Measurements from ENCODE around the gene LRRC4B. TPM values are rescaled to one million over a fixed set of nuclear protein-coding genes. Genes with fewer than 3 reads are reported as not detected.
"Not testable (repeated sequence)": the region's sequence is repeated elsewhere in the genome, so short reads cannot be mapped to it uniquely, and the experiment has no call there.

Gene LRRC4B
- total RNA-seq, 1 experiment from 2014 or later, result not detected

- H3K4me1 Mint-ChIP-seq (ENCODE audit: low read depth, unreplicated experiment), result no peaks in the 10 kb centered on the region
- intact Hi-C loops (cut with micrococcal nuclease; ENCODE audit: unreplicated experiment), result no loop called here
- CTCF ChIA-PET, result no interaction called here
- no peak for TF ChIP-seq CTCF (IDR thresholded peaks at IDR 0.05; ENCODE audit: unreplicated experiment)
- H3K9me3 Mint-ChIP-seq (ENCODE audit: low read depth, unreplicated experiment), result no peaks in the 10 kb centered on the region
- H3K4me3 Mint-ChIP-seq (ENCODE audit: low read depth, unreplicated experiment), result no peak overlapping the region
- no peaks in the 10 kb centered on the region for H3K36me3 Mint-ChIP-seq (ENCODE audit: insufficient read depth, unreplicated experiment)
- BruUV-seq (replicated peaks), result no TSS peak
- no peak overlapping the region for H3K27ac Mint-ChIP-seq (ENCODE audit: unreplicated experiment)
- H3K27me3 Mint-ChIP-seq (ENCODE audit: unreplicated experiment), result peaks cover 46% of the 10 kb centered on the region
- no peak for DNase-seq
Observed at GRCh38 chr19:50601407-50602088, 33.3 kb upstream of the LRRC4B start.

- BruUV-seq (replicated peaks), result no TSS peak
- Mint-ChIP-seq H3K9me3 (ENCODE audit: low read depth, unreplicated experiment) (no peaks in the 10 kb centered on the region), H3K36me3 (ENCODE audit: insufficient read depth, unreplicated experiment) (no peaks in the 10 kb centered on the region), H3K4me3 (ENCODE audit: low read depth, unreplicated experiment) (no peak overlapping the region), H3K27me3 (ENCODE audit: unreplicated experiment) (peaks cover 66% of the 10 kb centered on the region), H3K4me1 (ENCODE audit: low read depth, unreplicated experiment) (no peaks in the 10 kb centered on the region), H3K27ac (ENCODE audit: unreplicated experiment) (no peak overlapping the region)
- intact Hi-C loops (cut with micrococcal nuclease; ENCODE audit: unreplicated experiment), result no loop called here
- CTCF ChIA-PET, result no interaction called here
- no peak for TF ChIP-seq CTCF (IDR thresholded peaks at IDR 0.05; ENCODE audit: unreplicated experiment)
- DNase-seq, result no peak
Observed at GRCh38 chr19:50599427-50599826, 31.2 kb upstream of the LRRC4B start.

GRCh38 chr19:50590191-50590590 is 22.0 kb upstream of the LRRC4B start:
- intact Hi-C loops (cut with micrococcal nuclease; ENCODE audit: unreplicated experiment), result no loop called here
- Mint-ChIP-seq H3K4me3 (ENCODE audit: low read depth, unreplicated experiment) (no peak overlapping the region), H3K36me3 (ENCODE audit: insufficient read depth, unreplicated experiment) (no peaks in the 10 kb centered on the region), H3K27me3 (ENCODE audit: unreplicated experiment) (peaks cover 80% of the 10 kb centered on the region), H3K27ac (ENCODE audit: unreplicated experiment) (no peak overlapping the region), H3K9me3 (ENCODE audit: low read depth, unreplicated experiment) (no peaks in the 10 kb centered on the region), H3K4me1 (ENCODE audit: low read depth, unreplicated experiment) (no peaks in the 10 kb centered on the region)
- DNase-seq, result no peak
- CTCF ChIA-PET, result no interaction called here
- no TSS peak for BruUV-seq (replicated peaks)
- TF ChIP-seq CTCF (IDR thresholded peaks at IDR 0.05; ENCODE audit: unreplicated experiment), result no peak

GRCh38 chr19:50581795-50582660 is 13.8 kb upstream of the LRRC4B start:
- H3K4me3 Mint-ChIP-seq (ENCODE audit: low read depth, unreplicated experiment); DNase-seq; H3K9me3 Mint-ChIP-seq (ENCODE audit: low read depth, unreplicated experiment); H3K27ac Mint-ChIP-seq (ENCODE audit: unreplicated experiment); H3K36me3 Mint-ChIP-seq (ENCODE audit: insufficient read depth, unreplicated experiment); H3K4me1 Mint-ChIP-seq (ENCODE audit: low read depth, unreplicated experiment); CTCF ChIA-PET; BruUV-seq (replicated peaks); intact Hi-C loops (cut with micrococcal nuclease; ENCODE audit: unreplicated experiment): not testable (repeated sequence)
- peaks cover 71% of the 10 kb centered on the region for H3K27me3 Mint-ChIP-seq (ENCODE audit: unreplicated experiment)

All from Calu3 (cell line).